ENCODE measurements around the gene ESR2.

- TF ChIP-seq SP1 (IDR thresholded peaks at IDR 0.05): peak; percentile 96
- TF ChIP-seq CTCF (IDR thresholded peaks at IDR 0.05; ENCODE audit: low read depth, low read length, missing input control): peak; percentile 15
- TF ChIP-seq TAF1 (conservative IDR thresholded peaks at IDR 0.05): no peak
- TF ChIP-seq YY1 (IDR thresholded peaks at IDR 0.05): peak; percentile 85
- TF ChIP-seq JUND (IDR thresholded peaks at IDR 0.05): peak; percentile 76 to 94
- no peak for TF ChIP-seq ATF3 (IDR thresholded peaks at IDR 0.05)
- peak; percentile 61 to 65 for TF ChIP-seq RAD21 (IDR thresholded peaks at IDR 0.05)
Observed at GRCh38 chr14:64123241-64123822, 170.8 kb downstream of the ESR2 start.

All from liver (tissue), 3 donors.